ENCODE results near the gene VCAN.

Gene VCAN

DNA sequence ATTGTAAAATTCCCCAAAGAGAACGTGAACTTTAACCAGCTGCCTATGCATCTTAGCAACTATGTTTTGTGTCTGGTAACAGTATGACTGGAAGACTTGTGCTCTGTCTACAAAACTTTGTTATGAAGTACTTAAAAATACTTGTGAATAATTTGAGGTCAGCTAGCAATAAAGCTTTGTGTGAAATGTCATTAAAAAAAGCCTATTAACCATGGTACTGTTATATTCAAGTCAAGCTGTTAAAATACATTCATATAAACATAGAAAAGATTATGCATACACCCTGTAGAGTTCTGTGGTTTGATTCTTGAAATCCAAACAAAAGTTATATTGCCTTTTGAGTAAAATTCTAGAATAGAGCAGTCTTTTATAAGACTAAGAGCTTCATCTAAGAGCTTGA lies 60.1 kb downstream of the VCAN start:
- DNase-seq (ENCODE audit: low spot score): no peak

DNA sequence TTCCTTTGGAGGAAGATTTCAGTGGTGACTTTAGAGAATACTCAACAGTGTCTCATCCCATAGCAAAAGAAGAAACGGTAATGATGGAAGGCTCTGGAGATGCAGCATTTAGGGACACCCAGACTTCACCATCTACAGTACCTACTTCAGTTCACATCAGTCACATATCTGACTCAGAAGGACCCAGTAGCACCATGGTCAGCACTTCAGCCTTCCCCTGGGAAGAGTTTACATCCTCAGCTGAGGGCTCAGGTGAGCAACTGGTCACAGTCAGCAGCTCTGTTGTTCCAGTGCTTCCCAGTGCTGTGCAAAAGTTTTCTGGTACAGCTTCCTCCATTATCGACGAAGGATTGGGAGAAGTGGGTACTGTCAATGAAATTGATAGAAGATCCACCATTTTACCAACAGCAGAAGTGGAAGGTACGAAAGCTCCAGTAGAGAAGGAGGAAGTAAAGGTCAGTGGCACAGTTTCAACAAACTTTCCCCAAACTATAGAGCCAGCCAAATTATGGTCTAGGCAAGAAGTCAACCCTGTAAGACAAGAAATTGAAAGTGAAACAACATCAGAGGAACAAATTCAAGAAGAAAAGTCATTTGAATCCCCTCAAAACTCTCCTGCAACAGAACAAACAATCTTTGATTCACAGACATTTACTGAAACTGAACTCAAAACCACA lies 67.4 kb downstream of the VCAN start:
- DNase-seq (ENCODE audit: low spot score): no peak

DNA sequence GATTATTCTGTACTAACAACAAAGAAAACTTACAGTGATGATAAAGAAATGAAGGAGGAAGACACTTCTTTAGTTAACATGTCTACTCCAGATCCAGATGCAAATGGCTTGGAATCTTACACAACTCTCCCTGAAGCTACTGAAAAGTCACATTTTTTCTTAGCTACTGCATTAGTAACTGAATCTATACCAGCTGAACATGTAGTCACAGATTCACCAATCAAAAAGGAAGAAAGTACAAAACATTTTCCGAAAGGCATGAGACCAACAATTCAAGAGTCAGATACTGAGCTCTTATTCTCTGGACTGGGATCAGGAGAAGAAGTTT lies 67.9 kb downstream of the VCAN start:
- DNase-seq (ENCODE audit: low spot score): no peak

DNA sequence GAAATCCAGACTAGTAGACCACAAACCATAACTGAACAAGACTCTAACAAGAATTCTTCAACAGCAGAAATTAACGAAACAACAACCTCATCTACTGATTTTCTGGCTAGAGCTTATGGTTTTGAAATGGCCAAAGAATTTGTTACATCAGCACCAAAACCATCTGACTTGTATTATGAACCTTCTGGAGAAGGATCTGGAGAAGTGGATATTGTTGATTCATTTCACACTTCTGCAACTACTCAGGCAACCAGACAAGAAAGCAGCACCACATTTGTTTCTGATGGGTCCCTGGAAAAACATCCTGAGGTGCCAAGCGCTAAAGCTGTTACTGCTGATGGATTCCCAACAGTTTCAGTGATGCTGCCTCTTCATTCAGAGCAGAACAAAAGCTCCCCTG lies 68.6 kb downstream of the VCAN start:
- no peak for DNase-seq (ENCODE audit: low spot score)

DNA sequence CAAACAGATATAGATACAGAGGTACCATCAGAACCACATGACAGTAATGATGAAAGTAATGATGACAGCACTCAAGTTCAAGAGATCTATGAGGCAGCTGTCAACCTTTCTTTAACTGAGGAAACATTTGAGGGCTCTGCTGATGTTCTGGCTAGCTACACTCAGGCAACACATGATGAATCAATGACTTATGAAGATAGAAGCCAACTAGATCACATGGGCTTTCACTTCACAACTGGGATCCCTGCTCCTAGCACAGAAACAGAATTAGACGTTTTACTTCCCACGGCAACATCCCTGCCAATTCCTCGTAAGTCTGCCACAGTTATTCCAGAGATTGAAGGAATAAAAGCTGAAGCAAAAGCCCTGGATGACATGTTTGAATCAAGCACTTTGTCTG lies 69.2 kb downstream of the VCAN start:
- no peak for DNase-seq (ENCODE audit: low spot score)

DNA sequence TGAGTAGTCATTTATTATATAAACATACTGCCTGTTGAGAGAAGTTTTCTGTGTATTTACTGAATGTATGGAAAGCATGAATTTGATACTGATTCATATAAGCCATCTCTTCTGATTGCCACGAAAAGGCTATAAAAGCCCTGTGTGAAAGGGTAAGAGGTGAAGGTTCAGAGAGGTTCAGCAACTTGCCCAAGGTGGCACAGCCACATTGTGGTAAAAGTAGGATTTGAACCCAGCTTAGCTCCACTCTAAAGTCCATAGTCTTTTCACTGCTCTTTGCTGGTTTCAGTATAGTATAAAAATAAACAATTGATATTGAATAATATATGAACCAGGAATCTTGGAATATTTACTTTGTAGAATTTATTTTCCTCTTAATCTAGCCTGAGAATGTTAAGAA lies 71.3 kb downstream of the VCAN start:
- DNase-seq (ENCODE audit: low spot score): no peak

DNA sequence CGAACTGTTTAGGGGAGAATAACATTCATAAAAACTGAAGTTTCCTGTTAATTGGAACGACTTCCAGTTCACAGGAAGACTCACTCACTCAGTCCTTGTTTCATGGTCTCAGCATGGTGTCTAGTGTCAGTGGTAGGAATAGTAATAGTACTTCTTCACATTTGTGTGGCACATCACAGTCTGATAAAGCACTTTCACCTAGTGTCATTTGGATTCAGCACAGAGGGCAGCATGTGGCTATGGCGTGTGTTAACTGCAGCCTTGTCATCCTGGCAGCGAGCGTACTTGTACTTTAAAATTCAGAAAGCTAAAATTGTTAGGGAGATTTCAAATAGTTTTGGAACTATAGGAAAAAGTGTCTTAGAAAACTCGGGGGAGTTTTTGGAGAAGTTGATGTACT lies 72.4 kb downstream of the VCAN start:
- no peak for DNase-seq (ENCODE audit: low spot score)

DNA sequence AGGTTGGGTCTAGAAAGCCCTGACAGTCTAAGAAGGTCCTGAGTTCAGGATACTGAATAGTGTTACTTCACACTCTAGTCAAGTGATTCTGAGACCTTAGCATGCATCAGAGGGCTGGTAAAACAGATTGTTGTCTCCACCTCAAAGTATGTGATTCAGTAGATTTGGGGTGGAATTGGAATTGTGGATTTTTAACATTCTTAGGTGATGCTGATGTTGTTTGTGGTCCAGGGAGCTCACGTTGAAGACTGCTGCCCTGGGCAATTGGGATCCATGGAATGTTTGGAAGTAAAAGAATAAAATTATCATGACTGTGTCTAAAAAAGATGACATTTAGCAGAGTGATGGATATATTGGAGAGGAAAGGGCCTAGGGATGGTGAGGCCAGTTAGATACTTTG lies 75.6 kb downstream of the VCAN start:
- no peak for DNase-seq (ENCODE audit: low spot score)

DNA sequence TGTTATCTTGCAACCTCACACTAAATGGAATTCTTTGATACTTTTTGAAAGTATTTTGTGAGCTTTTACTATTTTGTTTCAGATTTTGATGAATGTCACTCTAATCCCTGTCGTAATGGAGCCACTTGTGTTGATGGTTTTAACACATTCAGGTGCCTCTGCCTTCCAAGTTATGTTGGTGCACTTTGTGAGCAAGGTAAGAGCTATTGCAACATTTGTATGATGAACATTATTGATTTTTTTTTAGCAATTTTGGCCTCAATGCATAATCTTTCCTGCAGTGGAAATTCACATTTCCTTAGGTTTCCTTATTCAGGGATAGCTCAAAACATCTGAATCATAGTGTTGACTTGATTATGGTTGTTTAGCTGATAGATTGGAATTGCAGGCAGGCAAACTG lies 76.3 kb downstream of the VCAN start:
- DNase-seq (ENCODE audit: low spot score): no peak

DNA sequence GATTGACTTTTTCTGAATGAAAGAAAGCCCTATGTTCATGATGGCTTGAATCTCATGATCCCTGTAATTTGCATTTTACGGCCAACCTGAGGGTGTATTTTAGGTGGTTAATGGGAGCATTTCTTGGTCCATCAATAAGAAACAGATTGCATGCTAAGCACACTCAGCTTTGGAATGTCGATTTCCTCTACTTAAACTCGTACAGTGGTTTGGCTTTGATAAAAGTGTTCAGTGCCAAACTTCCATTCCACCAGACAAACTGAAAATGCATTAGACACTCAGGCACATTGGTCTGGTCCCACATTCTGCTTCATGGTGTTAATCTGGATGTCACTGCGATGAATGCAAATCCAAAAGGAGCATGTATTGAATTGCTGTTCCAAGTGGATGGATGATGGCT lies 77.0 kb downstream of the VCAN start:
- no peak for DNase-seq (ENCODE audit: low spot score)

DNA sequence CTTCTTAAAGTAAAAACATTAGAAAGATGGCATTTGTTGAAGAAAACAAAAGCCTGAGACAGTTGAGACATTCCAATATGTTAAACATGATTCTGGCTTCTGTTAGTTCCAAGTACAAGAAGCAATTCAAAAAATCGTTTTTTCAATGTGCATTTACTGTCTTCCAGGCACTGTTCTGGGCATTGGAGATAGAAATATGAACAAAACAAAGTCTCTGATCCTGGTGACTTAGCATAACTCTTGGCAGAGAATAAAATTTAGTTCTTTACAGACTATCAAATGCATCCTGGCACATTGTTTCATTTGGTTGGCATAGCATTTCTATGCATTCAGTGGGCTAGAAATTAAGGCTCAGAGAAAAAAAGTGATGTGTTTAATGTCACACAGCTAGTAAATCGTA lies 77.5 kb downstream of the VCAN start:
- no peak for DNase-seq (ENCODE audit: low spot score)

DNA sequence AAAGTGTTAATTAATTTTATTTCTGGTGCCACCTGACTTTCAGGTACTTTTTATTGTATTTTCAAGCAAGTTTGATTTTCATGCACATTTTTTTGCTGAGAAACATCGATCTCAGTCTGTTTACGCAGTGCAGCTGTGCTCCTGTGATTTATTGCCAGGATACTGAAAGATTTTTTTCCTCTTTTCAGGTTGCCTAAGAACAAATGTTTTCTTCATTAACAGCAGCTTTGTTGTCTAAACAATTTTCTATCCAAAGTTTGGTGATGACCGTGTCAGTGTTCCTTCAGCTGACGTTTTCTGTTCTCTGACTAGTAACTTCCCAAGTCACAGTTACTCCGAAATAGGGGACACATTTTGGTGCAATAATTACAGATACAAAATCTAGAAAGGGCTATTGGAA lies 78.1 kb downstream of the VCAN start:
- DNase-seq (ENCODE audit: low spot score): no peak

DNA sequence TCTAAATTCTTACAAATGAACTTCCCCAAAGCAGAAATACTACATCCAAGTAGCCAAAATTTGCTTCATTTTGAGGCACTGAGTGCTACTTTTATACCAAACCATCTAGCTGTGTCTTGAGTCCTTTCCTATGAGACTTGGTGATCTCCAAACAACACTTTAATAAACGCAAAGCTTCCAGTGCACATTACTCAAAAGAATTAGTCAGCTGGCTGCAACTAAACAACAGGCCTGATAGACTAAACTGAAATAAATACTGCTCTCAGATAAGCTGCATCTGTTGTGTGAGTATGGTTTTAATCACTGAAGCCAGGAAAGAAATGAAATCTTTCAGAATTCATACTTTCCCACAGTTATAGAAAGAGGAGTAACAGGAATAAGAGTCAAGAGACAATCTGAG lies 80.3 kb downstream of the VCAN start:
- DNase-seq (ENCODE audit: low spot score): no peak

DNA sequence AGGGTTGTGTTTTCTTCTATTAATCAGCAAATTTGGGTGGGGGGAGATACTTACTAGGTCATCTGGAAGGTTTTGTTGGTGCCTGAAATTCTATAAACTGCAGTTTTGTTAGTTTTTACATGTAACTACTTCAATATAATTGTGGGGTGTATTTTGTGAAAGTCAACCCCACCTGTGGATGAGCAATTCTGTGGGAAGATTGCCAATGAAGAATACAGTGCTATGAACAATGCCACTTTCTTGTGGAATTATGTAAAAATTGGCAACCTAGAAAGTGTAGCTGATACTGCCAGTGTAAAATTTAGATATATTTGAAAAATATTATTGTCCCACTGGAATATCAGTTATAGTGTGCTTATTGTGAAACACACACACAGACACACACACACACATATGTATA lies 80.7 kb downstream of the VCAN start:
- no peak for DNase-seq (ENCODE audit: low spot score)

DNA sequence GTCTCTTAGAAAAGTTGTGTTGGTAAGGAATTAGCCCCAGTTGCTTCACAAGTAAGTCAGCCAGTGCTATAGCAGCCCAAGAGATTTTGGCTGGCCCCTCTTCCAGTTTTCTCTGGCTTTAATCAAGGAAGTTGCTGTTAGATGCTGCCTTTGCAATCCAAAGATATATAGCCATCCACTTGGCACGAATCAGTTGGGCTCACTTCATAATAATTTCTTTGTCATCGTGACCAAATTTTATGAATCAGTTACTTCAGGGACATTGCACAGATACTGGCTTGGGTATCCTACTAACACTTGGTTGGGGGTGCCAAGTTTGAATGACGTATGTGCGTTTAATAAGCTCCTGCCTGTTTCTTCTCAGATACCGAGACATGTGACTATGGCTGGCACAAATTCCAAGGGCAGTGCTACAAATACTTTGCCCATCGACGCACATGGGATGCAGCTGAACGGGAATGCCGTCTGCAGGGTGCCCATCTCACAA lies 81.5 kb downstream of the VCAN start:
- DNase-seq (ENCODE audit: low spot score): no peak

DNA sequence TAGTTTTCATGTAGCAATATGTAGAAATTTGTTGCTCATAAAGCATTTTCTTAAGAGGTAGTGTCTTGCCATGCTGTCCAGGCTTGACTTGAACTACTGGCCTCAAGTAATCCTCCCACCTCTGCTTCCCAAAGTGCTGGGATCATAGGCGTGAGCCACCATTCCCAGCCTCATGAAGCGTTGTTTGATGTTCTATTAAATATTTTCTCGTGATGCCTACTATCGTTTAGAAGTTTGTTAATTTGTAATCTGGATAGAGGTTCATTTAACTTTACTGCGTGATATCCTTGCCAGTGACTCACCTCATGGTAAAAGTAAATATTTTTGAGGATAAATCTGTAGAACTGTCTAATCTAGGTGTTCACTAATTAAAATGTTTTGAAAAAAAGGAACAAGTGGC lies 82.6 kb downstream of the VCAN start:
- DNase-seq (ENCODE audit: low spot score): no peak

DNA sequence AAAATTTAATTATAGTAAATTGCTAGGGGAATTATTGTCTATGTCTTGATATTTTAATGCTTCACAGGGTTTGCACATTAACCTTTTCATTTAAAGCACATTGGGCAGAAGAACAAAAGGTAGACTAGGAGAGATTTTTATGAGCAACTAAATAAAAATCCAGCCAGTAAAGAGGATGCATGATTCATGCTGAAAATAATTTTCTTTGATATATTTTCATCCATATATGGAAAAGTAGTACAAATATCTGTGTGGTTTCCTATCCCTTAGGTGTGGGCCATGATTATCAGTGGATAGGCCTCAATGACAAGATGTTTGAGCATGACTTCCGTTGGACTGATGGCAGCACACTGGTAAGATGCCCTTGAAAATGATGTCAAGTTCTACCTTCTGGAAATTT lies 83.1 kb downstream of the VCAN start:
- no peak for DNase-seq (ENCODE audit: low spot score)

DNA sequence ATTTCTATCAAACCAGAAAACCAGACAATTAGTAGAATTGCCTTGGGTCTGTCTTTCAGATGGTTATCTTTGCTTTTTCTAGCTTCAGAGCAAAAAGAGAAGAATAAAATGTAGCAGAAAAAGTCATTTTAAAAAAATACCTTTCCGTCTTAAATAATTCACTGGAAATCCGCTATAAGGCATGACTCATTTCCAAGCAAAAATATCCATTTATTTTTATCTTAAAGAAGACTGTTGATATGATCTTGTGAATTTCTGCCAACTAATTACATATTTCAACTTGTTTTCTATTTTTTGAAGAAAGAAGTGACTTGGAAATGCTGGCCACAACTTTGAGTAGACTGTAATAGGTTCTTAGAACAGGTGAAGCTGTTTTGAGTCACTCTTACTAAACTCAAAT lies 83.7 kb downstream of the VCAN start:
- no peak for DNase-seq (ENCODE audit: low spot score)

DNA sequence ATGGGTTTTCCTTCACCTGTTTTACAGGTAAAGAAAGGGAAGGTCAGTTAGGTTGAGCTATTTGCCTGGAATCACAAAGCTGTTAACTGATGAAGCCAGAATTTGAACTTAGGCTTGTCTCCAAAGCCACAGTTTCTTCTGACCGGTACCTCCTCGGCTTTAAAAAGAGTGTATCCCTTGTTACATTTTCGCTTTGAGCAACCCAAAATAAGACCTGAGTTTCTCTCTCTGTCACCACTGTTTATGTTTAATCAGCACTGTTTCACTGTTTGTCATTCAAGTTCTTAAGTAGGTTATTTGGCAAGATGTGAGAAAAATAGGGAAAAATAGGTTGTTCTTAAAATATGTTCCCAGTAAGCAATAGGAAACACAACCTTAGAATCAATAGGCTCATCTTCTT lies 84.6 kb downstream of the VCAN start:
- DNase-seq (ENCODE audit: low spot score): no peak

DNA sequence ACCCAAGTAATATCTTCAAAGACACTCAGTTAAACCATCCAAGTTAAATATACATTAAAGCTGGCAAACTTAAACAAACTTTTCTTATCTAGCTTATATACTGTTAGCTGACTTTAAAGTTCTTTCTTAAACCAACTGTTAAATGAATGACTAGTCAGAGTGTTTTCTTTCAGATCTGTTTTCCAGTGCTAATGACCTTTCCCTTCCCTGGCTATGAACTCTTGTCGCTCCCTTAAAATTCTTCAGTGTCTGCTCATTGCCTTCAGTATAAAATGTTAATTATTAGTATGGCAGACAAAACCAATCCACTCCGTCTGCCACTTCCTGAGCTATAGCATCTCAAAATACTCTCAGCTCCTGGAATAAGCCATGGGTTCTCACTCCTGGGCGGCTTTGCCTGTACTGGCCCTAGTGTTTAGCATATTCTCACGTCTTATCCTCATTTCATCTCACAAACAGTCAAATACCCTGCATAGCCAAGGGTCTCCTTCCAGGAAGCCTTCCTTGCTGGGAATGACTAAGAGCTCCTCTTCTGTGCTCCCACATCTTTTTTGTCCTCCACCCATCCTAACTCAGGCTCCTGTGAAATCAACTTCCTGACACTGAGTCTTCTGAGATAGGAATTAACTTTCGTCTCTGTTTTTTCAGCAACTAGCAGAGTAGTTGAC lies 87.7 kb downstream of the VCAN start:
- DNase-seq (ENCODE audit: low spot score): no peak

DNA sequence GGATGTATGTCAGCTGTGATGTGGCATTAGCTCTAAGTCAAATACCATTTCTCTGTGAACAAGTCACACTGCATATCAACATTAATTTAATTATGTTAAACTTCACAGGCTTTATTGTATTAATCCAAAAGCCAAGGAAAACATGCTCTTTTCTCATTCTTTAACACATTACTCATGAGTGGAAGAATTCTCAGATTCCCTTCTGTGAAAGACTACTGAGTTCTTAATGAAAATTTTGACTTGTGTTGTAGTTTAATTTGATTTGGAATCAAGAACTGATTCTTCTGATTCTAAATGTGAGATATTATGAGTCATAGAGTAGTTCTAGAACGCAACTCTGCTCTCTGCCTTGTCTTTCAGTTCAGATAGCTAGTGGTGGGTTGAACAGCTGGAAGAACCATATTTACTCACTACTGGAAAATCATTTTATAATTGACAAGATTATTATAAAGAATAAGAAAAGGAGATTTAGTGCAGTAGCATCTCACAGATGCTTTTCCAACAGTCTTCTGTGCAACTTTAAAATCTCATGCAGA lies 90.6 kb downstream of the VCAN start:
- no peak for DNase-seq (ENCODE audit: low spot score)

DNA sequence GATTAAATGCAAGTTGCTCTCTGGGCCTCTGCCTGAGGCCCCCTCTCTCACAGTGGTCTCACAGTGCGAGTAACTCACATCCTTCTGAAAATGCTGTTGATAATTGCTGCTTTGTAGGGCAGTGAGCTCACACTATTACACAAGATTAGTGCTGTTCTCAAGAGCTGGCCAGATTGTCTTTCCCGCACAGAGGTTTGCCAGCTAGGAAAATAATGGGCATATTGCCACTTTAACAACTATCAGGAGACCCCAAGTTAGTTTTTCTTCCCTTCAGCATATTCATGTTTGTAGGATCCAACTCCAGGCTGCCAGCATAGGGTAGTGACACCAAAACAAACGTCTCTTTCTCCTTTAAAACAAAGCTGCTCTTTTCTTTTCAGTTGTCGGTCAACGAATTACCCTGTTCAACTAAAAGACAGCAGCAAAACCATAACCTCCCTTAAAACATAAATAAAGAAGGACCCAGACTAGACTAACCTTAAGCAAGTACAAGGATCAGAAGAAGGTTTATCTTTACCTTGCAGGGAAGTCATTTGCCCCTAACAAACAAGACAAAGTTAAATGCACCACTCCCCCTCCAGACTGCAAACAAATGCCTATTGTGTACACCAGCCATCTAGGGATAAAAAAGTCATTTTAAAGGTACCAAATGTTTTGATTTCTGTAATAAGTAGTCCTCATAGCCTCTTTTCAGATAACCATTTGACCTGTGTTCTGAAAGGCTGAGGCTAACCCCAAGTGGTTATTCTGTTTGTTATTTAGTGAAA lies 91.4 kb downstream of the VCAN start:
- DNase-seq (ENCODE audit: low spot score): no peak

DNA sequence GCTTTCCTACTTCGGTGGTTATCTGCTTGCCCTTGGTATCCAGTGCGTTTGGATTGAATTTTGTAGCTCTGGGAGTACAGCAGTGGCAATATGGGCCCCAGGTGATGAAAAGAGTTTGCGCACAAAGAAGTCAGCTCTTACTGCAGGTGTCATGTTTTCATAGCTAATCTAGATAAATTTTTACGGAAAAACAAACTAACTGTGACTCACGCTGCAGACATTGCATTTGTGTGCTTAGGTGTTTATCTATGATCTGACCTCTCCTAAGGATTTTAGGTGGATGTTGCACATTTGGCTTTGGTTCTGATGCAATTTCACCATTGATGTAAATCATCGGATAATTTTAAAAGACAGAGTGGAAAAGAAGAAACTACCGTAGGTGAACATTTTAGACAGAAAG lies 92.1 kb downstream of the VCAN start:
- no peak for DNase-seq (ENCODE audit: low spot score)
